Measurements from ENCODE around the gene CHP2.

DNA sequence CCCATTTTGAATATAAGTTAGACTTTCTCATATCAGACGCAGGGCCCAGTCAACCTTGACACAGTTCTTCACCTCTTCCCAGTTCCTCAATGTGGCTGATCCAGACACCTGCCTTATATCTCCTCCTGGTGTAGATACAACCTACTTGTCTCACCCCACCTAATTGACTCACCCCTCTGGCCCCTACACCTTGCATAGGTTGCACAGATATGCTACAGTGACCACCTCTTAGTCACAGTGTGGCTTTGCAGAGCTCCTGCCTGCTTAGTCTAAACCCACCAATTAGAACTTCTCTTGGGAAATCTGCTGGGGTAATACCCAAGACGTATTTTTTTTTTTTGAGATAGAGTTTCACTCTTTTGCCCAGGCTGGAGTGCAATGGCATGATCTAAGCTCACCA, 16.8 kb downstream of the CHP2 start:
- TF ChIP-seq EZH2 (IDR thresholded peaks at IDR 0.05; ENCODE audit: insufficient read depth, poor library complexity, severe bottlenecking) (no peak), EZH2phosphoT487 (IDR thresholded peaks at IDR 0.05; ENCODE audit: insufficient read depth, low read depth) (no peak)
